HG03457 (cell line): ENCODE data around the gene TEX13A.
"Not testable (repeated sequence)": the region's sequence is repeated elsewhere in the genome, so short reads cannot be mapped to it uniquely, and the experiment has no call there.

Source experiments
- ATAC-seq: cut with Tn5 transposase; IDR thresholded peaks from one replicate; pipeline ENCODE4 v1.9.1; 2021; ENCODE audit warnings: moderate number of reproducible peaks; ENCODE audit not compliant: unreplicated experiment

The TEX13A gene, protein sequence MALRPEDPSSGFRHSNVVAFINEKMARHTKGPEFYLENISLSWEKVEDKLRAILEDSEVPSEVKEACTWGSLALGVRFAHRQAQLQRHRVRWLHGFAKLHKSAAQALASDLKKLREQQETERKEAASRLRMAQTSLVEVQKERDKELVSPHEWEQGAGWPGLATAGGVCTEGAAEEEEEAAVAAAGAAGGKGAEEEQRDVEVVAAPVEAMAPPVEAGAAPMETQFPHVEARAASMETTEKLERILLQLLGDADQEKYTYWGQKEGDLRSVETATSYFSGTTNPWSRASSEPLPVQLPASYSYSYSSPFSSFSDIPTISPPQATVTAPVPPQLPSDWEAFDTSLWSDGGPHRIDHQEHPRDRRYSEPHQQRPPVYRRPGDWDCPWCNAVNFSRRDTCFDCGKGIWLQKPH

DNA sequence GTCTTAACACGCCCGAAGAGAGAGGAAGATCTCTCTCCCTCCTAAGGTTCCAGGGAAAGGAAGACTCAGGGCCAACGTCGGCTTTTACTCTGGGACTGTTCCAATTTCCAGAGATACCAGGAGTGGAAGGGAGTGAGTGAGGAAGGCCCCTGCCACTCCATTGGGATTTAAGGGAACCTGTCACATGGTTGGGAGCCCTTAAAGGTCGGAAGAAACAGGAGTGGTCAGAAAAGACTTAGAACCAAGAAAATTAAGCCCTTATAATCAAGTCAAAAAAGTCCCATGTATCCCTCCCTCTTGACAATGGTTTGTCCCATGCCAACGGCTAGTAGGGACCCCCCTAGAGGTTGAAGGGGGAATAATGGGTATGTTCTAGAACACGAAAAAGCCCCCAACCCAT, at the start of gene TEX13A:
Gene TEX13A (minus strand): TSS at position 59 of the 400 bp plus-strand sequence. CDS start 297 bp downstream, outside the sequence.
- no peak for ATAC-seq

DNA sequence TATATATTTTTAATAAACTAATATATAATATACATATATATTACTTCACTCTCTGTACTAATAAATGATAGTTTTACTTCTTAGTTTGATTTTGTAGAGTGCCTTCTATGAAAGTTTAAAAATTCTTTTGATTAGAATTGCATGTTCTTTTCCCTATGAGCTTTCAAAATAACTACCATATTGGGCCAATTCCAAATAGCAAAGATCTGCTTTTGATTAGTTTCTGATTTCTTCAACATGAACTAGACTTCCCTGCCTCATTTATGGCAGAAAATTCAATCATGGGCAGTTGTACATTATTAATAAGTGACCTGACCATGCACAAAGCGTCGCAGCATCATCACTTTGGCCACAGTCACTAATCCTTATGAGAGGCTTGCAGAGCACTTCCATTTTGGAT, 48.9 kb upstream of the TEX13A start:
- ATAC-seq: no peak

DNA sequence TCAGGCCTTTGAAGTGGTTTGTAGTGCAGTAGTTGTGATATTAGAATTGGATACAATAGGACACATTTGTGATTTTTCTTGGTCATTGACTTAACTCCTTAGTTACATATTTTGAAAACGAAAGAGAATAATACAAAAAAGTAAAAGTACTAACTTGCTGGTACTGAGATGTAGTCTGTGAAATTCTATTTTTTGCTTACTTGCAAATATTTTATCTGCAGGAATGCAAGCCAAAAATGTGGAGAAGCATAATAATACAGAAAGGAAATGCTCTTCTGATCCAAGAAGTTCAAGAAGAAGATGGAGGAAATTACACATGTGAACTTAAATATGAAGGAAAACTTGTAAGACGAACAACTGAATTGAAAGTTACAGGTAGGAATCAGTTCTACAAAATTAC, 46.7 kb upstream of the TEX13A start:
- ATAC-seq: no peak

DNA sequence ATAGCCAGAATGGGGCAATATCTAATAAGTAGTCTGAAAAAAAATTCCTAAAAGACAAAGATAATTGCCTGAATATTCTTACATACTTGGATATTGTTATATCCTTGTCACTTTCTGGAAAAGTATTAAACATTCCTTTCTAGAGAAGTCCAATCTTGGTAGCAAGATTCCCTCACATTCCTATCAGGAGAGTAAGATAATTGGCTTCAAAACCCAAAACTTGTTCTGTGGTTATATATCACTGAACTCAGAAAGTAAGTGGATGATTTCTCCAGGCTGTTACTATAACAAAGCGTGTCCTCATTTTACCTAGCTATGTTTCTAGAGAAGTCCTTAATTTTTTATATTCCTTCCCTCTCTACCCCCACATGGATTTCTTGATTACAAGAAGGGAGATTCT, 46.0 kb upstream of the TEX13A start:
- no peak for ATAC-seq

DNA sequence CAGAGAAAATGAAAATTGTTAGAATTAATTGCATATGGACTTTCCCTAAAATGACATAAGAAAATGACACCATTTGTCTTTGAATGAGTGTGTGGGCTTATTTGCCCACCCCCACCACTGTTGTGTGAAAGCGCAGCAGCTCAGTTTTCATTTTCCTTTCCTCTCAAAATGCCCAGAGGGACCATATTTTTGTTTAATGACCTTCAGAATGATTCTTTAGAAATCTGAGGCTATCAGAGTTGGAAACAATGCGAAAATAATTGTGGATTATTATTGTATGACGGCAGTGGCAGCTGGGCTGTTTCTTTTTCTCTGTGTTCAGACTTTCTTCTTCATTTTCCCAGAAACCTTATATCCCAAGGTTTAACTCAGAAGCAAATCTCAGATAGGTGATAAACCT, 44.6 kb upstream of the TEX13A start:
- ATAC-seq: no peak

DNA sequence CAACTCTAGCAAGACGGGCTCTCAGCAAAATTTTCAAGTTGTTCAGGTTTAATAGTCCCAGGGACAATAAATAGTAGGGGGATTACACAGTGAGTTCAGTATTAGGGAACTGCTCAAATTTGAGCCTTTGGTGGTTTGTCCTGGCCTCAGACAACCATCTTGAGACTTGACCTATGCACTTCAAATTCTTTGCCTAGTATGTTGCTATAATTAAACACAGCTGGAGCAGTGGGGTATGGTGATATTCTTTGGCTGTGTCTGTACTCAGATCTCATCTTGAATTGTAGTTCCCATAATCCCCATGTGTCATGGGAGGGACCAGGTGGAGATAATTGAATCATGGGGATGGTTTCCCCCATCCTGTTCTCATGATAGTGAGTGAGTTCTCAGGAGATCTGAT, 43.3 kb upstream of the TEX13A start:
- ATAC-seq: no peak

DNA sequence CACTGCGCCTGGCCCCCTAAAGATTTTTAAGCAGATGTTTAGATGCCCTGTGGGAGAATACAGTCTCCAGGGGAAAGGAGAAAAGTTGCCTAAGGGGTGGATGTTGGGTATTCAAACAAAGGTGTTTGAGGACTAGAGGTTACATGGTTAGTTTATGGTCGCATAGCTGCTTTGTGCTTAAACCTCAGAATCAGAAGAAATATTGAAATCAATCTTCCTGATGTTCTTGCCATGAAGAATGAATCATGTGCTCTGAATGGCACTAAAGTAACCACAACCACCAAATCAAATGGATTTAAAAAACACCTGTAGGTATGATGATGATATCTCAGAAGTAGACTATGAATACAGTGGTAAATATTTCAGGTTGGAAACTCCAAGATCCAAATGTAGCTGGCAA, 42.7 kb upstream of the TEX13A start:
- no peak for ATAC-seq

DNA sequence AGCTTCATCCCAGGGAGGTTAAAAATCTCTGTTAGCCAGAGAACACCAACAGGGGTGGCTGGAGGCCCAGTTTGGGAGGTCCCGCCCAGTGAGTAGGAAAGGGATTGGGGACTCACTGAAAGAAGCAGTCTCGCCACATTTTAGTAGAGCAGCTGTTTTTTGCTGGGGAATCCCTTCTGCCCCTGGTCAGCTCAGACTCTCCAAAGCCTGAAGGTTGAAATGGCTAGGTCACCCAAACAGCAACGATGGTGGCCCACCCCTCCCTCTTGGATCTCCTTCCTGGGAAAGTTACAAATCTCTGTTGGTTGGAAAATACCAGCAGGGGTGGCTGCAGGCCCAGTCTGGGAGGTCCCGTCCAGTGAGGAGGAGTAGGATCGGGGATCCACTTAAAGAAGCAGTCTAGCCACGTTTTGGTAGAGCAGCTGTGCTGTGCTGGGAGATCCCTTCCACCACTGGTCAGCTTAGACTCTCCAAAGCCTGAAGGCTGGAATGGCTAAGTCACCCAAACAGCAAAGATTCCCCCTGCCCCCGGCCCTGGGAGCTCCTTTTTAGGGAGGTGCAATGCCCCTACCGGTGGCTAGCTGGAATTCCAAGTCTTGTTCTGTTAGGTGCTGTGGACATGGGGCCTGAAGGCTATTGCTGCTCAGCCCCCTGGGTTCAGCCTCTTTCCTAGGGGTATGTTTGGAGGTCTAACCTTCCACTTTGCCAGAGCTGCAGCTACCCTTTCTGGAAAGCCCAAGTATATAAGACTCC, 40.0 kb upstream of the TEX13A start:
- ATAC-seq: no peak

DNA sequence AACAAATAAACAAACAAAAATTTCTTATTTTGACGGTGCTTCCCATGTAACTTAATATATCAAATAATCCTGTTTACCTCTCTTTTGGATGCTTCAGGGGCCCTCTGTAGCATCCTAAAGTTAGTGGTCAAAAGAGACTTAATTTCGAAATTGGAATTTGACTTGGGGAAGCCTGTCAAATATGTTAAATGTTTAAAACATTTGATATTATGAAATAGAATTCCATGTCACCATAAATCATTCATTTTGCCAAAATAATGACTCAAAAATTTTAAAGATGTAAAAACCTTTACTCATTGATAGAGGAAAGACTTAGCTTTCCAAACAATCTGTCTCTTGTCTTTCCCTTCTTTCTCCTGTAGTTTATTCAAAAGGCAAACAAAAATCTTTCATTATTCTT, 20.6 kb upstream of the TEX13A start:
- ATAC-seq: no peak

DNA sequence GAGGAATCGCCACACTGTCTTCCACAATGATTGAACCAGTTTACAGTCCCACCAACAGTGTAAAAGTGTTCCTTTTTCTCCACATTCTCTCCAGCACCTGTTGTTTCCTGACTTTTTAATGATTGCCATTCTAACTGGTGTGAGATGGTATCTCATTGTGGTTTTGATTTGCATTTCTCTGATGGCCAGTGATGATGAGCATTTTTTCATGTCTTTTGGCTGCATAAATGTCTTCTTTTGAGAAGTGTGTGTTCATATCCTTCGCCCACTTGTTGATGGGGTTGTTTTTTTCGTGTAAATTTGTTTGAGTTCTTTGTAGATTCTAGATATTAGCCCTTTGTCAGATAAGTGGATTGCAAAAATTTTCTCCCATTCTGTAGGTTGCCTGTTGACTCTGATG, 16.9 kb upstream of the TEX13A start:
- ATAC-seq: not testable (repeated sequence)

DNA sequence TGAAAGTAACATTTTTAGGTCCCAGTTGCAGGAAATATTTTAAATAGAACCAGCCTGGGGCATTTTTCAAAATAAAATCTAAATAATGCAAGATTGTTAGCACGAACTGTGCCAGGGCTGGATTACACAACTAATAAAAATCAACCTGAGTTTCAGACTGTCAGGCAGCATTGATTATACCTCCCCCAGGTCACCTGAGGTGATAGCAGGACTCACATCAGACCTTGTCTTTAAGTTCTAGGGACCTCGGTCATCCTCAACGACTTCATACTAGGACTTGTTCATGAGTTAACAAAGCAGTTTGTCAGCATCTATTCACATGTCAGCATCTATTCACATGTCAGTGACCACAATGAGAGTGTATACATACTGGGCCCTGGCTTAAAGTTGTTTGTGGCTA, 8.7 kb upstream of the TEX13A start:
- ATAC-seq: no peak

DNA sequence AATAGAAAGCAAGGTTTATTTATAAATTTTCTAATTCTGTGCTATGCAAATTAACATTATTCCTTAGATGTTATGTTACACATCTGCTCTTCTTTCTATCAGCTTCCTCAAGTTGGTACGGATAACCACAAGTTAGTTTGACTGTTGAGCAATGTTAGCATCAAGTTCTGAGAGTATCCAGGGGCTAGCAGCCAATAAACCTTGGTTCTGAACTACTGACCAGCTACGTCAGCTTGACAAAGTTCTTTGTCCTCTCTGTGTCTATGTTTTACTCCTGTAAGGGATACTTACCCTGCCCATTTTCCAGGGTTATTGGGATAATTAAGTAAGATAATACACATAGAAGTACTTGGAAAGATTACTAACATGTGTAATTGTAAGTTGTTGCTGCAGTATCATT, 8.1 kb upstream of the TEX13A start:
- ATAC-seq: no peak

DNA sequence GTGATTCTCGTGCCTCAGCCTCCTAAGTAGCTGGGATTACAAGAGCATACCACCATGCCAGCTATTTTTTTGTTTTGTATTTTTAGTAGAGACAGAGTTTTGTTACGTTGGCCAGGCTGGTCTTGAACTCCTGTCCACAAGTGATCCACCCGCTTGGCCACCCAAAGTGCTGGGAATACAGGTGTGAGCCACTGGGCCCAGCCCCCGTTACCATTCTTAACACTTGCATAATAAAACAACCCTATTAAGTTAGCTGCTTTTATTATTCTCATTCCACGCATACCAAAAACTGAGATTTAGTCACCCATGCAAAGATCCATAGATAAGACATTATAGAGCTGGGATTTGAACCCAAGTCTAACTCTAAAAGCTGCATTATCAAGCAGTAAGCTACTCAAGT, 6.0 kb upstream of the TEX13A start:
- no peak for ATAC-seq

DNA sequence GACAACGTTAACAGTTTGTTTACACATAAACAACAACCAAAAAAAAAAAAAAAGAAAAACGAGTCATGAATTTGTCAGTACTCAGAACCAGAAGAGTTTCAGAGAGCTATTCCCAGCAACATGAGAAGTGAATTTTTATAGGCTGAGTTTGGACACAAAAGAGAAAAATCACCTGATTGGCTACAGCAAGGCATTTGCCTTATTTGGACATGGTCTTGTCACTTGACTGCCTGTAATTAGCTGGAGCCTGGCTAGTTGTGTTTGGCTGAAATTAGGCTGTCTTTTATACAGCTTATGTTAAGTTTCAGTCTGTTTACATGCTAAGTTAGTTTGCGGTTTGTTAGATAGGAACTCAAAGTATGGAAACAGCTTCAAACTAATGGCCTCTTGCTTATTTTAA, 880 bp upstream of the TEX13A start:
- ATAC-seq: no peak

DNA sequence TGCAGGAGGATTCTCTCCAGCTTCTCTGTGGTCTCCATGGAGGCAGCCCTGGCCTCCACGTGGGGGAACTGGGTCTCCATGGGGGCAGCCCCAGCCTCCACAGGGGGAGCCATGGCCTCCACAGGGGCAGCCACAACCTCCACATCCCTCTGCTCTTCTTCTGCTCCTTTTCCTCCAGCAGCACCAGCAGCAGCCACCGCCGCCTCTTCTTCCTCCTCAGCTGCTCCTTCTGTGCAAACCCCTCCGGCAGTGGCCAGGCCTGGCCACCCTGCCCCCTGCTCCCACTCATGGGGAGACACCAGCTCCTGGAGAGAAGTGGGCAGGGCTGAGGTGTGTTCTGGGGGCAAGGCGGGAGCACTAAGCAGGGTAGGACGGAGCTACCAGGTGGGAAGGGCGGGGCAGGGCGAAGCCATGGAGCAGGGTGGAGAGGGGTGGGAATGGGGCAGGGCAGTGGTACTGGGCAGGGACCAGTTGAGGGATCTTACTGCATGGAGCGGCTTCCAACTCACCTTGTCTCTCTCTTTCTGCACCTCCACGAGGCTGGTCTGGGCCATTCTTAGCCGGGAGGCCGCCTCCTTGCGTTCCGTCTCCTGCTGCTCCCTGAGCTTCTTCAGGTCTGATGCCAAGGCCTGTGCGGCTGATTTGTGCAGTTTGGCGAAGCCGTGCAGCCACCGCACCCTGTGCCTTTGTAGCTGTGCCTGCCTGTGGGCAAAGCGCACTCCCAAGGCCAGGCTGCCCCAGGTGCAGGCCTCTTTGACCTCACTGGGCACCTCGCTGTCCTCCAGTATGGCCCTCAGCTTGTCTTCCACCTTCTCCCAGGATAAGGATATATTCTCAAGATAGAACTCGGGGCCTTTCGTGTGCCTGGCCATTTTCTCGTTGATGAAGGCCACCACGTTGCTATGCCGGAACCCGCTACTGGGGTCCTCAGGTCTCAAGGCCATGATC, 766 bp downstream of the TEX13A start:
- no peak for ATAC-seq

DNA sequence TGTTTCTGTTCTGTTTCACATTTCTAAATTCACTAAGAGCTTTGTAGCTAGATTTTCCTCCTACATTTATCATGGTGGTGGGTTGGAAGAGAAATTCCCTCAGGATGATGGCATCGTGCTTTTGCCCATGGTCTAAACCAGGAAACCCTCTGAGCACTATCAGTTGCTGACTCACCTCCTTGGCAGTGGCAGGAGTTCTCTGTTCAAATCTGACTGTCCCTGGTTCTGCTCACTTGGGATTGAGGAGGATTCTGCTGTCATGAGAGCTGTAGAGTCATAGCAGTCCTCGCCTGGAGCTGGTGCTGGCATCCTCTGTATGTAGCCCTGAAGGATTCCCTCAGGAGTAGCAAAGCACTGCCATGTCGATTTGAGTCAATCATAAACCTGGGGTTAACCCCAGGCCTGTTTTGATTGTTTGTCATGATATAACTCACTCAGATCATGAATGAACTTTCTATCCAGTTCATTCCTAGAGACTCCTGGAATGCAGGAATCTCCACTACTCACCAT, 9.4 kb downstream of the TEX13A start:
- ATAC-seq: no peak

DNA sequence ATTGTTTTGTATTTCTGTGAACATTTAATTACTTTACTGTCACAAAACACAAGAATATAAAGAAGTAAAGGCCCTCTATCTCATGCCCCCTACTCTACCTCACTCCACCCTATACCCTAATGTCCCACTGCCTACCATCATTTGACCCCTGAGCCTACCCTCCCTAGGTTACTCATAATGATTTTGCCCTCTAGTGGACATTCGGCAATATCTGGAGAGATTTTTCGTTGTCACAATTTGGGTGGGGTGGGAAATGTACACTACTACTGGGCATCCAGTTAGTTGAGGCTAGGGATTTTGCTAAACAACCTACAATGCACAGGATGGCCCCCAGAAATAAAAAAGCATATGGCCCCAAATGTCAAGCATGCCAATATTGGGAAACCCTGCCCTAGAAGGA, 10.2 kb downstream of the TEX13A start:
- no peak for ATAC-seq

DNA sequence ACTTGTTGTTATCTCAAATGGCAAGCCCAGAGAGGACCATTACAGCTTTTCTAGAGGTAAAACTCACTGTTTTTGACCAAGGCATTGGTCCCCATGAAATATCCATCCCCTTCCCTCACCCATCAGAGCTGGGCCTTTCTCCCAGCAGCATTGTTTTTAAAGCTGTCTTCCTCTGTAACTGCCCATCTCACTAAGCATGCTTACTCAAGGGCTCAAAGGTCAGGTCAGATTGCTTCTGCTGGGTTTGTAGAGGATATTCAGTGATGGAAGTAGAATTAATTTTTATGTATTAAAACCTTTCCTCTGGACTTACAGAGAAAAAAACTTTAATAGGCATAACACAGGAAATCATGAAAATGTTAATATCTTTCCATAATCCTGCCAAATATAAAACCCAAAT, 11.1 kb downstream of the TEX13A start:
- ATAC-seq: no peak

DNA sequence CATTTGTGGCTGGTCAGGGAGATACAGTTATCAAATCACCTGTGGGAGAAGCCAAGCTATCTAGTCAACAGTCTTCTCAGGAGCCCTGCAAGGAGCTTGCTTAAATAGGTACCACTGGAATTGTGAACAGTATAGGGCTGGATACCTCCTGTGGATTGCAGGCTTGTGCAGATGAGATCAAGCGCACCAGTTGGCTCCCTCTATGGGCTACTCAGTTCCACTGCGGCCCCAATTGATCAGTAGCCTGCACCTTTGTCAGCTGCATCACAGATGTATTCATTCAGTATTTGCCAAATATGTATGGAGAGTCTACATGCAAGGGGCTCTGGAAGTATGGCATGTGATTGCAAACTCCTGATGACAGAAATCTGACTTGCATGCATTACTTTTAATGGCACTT, 28.6 kb downstream of the TEX13A start:
- no peak for ATAC-seq

DNA sequence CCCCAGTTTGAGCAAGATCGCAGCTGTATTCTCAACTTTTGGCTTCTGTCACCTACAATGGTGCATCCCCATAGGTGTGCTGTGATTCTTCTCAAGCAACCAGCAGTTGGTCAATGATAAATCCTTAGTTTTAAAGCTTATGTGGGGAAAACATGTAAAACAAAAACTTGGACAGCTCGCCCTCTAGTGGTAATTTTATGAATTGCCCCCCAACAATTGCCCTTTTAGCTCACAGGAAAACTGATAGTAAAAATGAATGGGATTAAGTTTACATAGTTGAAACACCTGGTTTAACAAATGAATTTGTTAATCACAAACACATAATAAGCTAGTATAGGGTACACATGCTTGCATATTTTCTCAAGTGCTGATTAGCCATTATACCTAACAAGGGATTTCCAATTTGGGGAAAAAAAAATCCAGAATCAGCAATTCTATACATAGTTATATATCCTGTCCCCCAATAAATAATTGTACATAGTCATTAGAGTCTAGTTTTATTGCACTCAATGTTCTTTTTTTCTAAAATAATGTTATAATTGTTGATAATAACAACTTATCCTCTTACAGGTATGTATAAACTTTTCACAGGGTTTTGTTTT, 30.1 kb downstream of the TEX13A start:
- ATAC-seq: no peak

DNA sequence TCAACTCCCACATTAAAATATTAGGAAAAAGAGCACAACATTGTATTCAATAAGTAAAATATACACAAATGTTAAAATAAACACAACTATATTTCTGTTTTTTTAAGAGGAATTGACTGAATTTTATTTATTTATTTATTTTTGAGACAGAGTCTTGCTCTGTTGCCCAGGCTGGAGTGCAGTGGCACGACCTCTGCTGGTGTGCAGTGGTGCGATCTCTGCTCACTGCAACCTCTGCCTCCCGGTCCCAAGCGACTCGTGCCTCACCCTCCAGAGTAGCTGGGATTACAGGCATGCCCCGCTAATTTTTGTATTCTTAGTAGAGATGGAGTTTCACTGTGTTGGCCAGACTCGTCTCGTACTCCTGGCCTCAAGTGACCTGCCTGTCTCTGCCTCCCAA, 31.4 kb downstream of the TEX13A start:
- ATAC-seq: no peak
